DND-41 (cell line): Measurements from ENCODE around the gene DOCK4.

Experiments used
- ATAC-seq: fragments of 200-7000 bp; cut with Tn5 transposase; 3 replicates; pipeline ENCODE4 v1.9.1; 2021; ENCODE audit warnings: low read depth; ENCODE audit not compliant: insufficient read depth
- DNase-seq: peaks from one replicate; pipeline ENCODE4 v3.0.0-alpha.2; 2020
- H2AFZ ChIP-seq: 2 replicates; pipeline ENCODE4 v1.6.0; 2012; ENCODE audit warnings: low read depth, low read length
- H3K27ac ChIP-seq: 2 replicates; pipeline ENCODE4 v1.5.1; 2012; ENCODE audit warnings: low read length, inconsistent platforms
- H3K27me3 ChIP-seq: fragments of 200-600 bp; sonication (generic); 2 replicates; pipeline ENCODE4 v1.6.0; 2012; ENCODE audit warnings: low read length, mild to moderate bottlenecking, inconsistent platforms; ENCODE audit not compliant: insufficient read depth, poor library complexity
- H3K36me3 ChIP-seq: 2 replicates; pipeline ENCODE4 v1.5.1; 2012; ENCODE audit warnings: low read length, inconsistent platforms; ENCODE audit not compliant: insufficient read depth
- H3K4me1 ChIP-seq: 2 replicates; pipeline ENCODE4 v1.5.1; 2012; ENCODE audit warnings: mild to moderate bottlenecking, low read length; ENCODE audit not compliant: insufficient read depth
- H3K4me2 ChIP-seq: 2 replicates; pipeline ENCODE4 v1.6.0; 2012; ENCODE audit warnings: mild to moderate bottlenecking, moderate library complexity, low read length, inconsistent platforms; ENCODE audit not compliant: insufficient read depth
- H3K4me3 ChIP-seq, 2 experiments: fragments of 200-600 bp in 1 of 2; shearing (Covaris generic) in 1 of 2; 2 replicates each; pipeline ENCODE4 v1.5.1; 2012 to 2016; ENCODE audit warnings: inconsistent platforms in 2 of 2, low read length in 2 of 2, mild to moderate bottlenecking in 2 of 2, low read depth in 1 of 2, moderate library complexity in 1 of 2
- H3K79me2 ChIP-seq: 2 replicates; pipeline ENCODE4 v1.6.0; 2012; ENCODE audit warnings: low read length, inconsistent platforms; ENCODE audit not compliant: insufficient read depth
- H3K9ac ChIP-seq: 2 replicates; pipeline ENCODE4 v1.6.0; 2012; ENCODE audit warnings: low read depth, mild to moderate bottlenecking, inconsistent platforms, low read length, moderate library complexity
- H3K9me3 ChIP-seq: 2 replicates; pipeline ENCODE4 v1.5.1; 2012; ENCODE audit warnings: low read length, moderate library complexity, mild to moderate bottlenecking, inconsistent platforms; ENCODE audit not compliant: insufficient read depth, severe bottlenecking
- H4K20me1 ChIP-seq: 2 replicates; pipeline ENCODE4 v1.6.0; 2012; ENCODE audit warnings: low read length; ENCODE audit not compliant: insufficient read depth
- CTCF ChIP-seq: IDR thresholded peaks from 2 replicates; pipeline ENCODE4 v1.5.1; 2012; ENCODE audit warnings: borderline replicate concordance, low read length, moderate library complexity, mild to moderate bottlenecking; ENCODE audit not compliant: poor library complexity, severe bottlenecking; ENCODE audit errors: extremely low read depth
- EZH2 ChIP-seq: IDR thresholded peaks from 3 replicates; pipeline ENCODE4 v1.6.1; 2012; ENCODE audit warnings: borderline replicate concordance, low read depth, mild to moderate bottlenecking, moderate library complexity, low read length, inconsistent platforms; ENCODE audit not compliant: severe bottlenecking

The DOCK4 gene

DNA sequence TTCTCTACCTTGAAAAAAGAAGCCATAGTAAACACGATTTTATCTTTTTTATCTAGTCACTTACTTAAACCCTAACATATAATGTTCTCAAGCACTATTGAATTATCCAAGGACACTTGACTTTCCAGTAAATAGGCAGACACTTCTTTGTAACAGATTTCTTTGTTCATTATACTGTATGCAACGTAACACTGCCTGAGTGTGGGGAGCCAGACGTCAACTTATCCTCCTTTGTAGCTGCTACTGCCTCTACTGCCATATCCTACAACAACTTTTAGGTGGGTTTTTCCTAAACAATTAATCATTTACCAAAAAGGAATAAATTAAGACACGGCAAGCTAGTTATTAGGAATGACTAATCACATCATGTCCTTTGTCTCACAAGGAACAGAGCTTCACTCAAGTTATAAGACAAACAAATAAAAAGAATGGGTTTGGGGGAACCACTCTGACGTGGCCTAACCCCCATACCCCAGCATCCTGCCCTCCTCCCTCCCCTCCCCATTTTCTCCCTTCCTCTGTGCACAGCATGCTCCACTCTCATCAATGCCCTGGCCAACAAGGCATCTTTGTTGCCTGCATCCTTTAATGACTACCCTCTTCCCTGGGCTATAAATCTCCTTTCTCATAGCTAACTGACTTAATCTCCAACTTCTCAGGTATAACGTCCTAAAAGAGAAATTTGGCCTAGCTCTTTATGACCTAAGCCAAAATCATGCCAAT, 43.3 kb downstream of the DOCK4 start:
- no peak overlapping the region for H3K4me2 ChIP-seq
- no peaks in the 10 kb centered on the region for H3K27me3 ChIP-seq
- H3K27ac ChIP-seq = no peak overlapping the region
- H4K20me1 ChIP-seq = no peaks in the 10 kb centered on the region
- H3K79me2 ChIP-seq = no peaks in the 10 kb centered on the region
- H2AFZ ChIP-seq = no peak overlapping the region
- peaks cover 3% of the 10 kb centered on the region; the same call in 1 of the 2 replicates for H3K4me1 ChIP-seq
- DNase-seq (no peak), ATAC-seq (no peak)
- TF ChIP-seq EZH2 = no peak
- TF ChIP-seq CTCF = no peak
- H3K9ac ChIP-seq = no peak overlapping the region
- H3K36me3 ChIP-seq = no peaks in the 10 kb centered on the region
- no peak overlapping the region for H3K4me3 ChIP-seq
- H3K9me3 ChIP-seq = no peaks in the 10 kb centered on the region

DNA sequence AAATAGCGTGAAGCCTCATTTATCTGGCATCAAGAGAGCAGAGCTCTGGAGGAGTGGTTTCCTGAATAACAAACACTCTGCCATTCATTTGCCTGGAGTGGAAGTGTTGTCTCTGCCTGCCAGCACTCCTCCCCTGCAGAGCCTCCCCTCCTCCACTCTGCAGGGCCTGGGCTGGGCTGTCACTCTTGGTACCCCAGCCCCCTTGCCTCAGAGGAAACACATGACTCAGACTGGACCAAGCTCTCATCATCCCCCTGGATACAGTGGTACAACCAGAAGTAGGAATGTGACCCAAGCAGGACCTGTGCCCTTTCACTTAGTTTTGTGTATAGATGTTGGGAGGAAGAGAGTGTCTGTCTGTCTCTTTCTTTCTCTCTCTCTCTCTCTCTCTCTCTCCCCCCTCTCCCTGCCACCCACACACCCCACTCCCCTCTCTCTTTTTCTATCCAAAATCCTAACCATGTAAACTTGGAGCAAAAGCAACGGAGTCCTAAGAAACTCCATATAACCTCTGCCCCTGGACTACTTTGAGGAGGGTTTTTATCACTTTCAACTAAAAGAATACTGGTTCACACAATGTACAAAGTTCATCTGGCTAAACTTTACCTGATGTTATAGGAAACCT, 43.9 kb downstream of the DOCK4 start:
- no peak for TF ChIP-seq CTCF
- TF ChIP-seq EZH2 = no peak
- Histone ChIP-seq H2AFZ (no peak overlapping the region), H3K4me2 (no peak overlapping the region), H3K4me1 (peaks cover 4% of the 10 kb centered on the region; the same call in 1 of the 2 replicates), H3K36me3 (no peaks in the 10 kb centered on the region), H3K27me3 (no peaks in the 10 kb centered on the region), H3K9me3 (no peaks in the 10 kb centered on the region), H3K9ac (no peak overlapping the region), H3K27ac (no peak overlapping the region), H3K4me3 (no peak overlapping the region), H3K79me2 (no peaks in the 10 kb centered on the region), H4K20me1 (no peaks in the 10 kb centered on the region)
- DNase-seq = no peak
- no peak for ATAC-seq

GRCh38 chr7:112161253-112162141, 44.7 kb downstream of the DOCK4 start:
- Histone ChIP-seq H3K79me2 (no peaks in the 10 kb centered on the region), H3K4me2 (no peak overlapping the region), H2AFZ (no peak overlapping the region), H3K27ac (no peak overlapping the region), H3K4me1 (peaks cover 8% of the 10 kb centered on the region; the same call in 1 of the 2 replicates), H4K20me1 (no peaks in the 10 kb centered on the region), H3K9me3 (no peaks in the 10 kb centered on the region), H3K4me3 (no peak overlapping the region), H3K9ac (no peak overlapping the region), H3K36me3 (no peaks in the 10 kb centered on the region), H3K27me3 (no peaks in the 10 kb centered on the region)
- DNase-seq (no peak), ATAC-seq (no peak)
- no peak for TF ChIP-seq CTCF
- TF ChIP-seq EZH2 = no peak
